ENCODE data around the gene TNFSF18.

The TNFSF18 gene
- long read RNA-seq, result 0 reads

DNA sequence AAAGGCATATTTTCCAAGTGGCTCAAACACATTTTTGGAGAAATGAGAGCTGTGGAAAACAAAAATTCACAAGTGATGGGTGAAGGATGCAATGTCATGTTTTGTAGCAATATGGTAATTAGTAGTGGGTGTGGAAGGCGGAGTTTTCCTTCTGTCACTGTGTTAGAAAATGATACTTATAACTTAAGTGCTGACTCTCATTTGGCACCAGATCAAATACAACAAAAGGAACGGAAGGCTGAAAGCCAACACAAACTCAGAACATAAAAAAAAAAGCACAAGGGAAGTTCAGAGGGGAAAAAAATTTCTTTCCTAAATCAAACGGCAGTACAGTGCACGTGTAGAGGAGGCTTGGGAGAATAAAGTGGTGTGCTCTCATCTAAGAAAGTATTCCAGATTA lies at the start of gene TNFSF18:
Gene TNFSF18, minus strand, starts transcription at position 77 of the 400 bp plus-strand sequence. Its CDS starts 45 bp downstream, at position 32.
- Histone ChIP-seq H3K27ac (replicated peaks) (no peak within 1 kb of the TSS), H3K4me3 (replicated peaks; ENCODE audit: insufficient read depth, low read length) (no peak within 1 kb of the TSS), H3K27me3 (ENCODE audit: insufficient read depth, poor library complexity, severe bottlenecking) (no peaks in the 10 kb centered on the region)
- no peak for DNase-seq (ENCODE audit: low read depth in 1 of 2, low spot score in 1 of 2)
- TF ChIP-seq CTCF (IDR thresholded peaks at IDR 0.05; ENCODE audit: insufficient read depth, low read length) (no peak), POLR2AphosphoS5 (IDR thresholded peaks at IDR 0.05; ENCODE audit: low read depth) (no peak), GABPA (IDR thresholded peaks at IDR 0.05; ENCODE audit: low read depth) (no peak), SPI1 (IDR thresholded peaks at IDR 0.05; ENCODE audit: borderline replicate concordance, low read depth) (no peak)

GRCh38 chr1:173099166-173099565 lies 48.4 kb upstream of the TNFSF18 start:
- Histone ChIP-seq H3K27me3 (ENCODE audit: insufficient read depth, poor library complexity, severe bottlenecking) (no peaks in the 10 kb centered on the region), H3K4me3 (replicated peaks; ENCODE audit: insufficient read depth, low read length) (no peak overlapping the region), H3K27ac (replicated peaks) (no peak overlapping the region)
- DNase-seq (ENCODE audit: low read depth in 1 of 2, low spot score in 1 of 2), result no peak
- TF ChIP-seq GABPA (IDR thresholded peaks at IDR 0.05; ENCODE audit: low read depth) (no peak), CTCF (IDR thresholded peaks at IDR 0.05; ENCODE audit: insufficient read depth, low read length) (no peak), SPI1 (IDR thresholded peaks at IDR 0.05; ENCODE audit: borderline replicate concordance, low read depth) (no peak), POLR2AphosphoS5 (IDR thresholded peaks at IDR 0.05; ENCODE audit: low read depth) (no peak)
- TF ChIP-seq, protein P1, sequence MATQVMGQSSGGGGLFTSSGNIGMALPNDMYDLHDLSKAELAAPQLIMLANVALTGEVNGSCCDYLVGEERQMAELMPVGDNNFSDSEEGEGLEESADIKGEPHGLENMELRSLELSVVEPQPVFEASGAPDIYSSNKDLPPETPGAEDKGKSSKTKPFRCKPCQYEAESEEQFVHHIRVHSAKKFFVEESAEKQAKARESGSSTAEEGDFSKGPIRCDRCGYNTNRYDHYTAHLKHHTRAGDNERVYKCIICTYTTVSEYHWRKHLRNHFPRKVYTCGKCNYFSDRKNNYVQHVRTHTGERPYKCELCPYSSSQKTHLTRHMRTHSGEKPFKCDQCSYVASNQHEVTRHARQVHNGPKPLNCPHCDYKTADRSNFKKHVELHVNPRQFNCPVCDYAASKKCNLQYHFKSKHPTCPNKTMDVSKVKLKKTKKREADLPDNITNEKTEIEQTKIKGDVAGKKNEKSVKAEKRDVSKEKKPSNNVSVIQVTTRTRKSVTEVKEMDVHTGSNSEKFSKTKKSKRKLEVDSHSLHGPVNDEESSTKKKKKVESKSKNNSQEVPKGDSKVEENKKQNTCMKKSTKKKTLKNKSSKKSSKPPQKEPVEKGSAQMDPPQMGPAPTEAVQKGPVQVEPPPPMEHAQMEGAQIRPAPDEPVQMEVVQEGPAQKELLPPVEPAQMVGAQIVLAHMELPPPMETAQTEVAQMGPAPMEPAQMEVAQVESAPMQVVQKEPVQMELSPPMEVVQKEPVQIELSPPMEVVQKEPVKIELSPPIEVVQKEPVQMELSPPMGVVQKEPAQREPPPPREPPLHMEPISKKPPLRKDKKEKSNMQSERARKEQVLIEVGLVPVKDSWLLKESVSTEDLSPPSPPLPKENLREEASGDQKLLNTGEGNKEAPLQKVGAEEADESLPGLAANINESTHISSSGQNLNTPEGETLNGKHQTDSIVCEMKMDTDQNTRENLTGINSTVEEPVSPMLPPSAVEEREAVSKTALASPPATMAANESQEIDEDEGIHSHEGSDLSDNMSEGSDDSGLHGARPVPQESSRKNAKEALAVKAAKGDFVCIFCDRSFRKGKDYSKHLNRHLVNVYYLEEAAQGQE (IDR thresholded peaks at IDR 0.05; ENCODE audit: insufficient replicate concordance, low read depth), result no peak

GRCh38 chr1:173098117-173098516 lies 47.4 kb upstream of the TNFSF18 start:
- no peak overlapping the region for H3K27ac ChIP-seq (replicated peaks)
- H3K27me3 ChIP-seq (ENCODE audit: insufficient read depth, poor library complexity, severe bottlenecking), result no peaks in the 10 kb centered on the region
- no peak overlapping the region for H3K4me3 ChIP-seq (replicated peaks; ENCODE audit: insufficient read depth, low read length)
- TF ChIP-seq SPI1 (IDR thresholded peaks at IDR 0.05; ENCODE audit: borderline replicate concordance, low read depth) (no peak), GABPA (IDR thresholded peaks at IDR 0.05; ENCODE audit: low read depth) (no peak), CTCF (IDR thresholded peaks at IDR 0.05; ENCODE audit: insufficient read depth, low read length) (no peak)
- TF ChIP-seq, protein P1 (IDR thresholded peaks at IDR 0.05; ENCODE audit: insufficient replicate concordance, low read depth), result no peak
- DNase-seq (ENCODE audit: low read depth in 1 of 2, low spot score in 1 of 2), result no peak

DNA sequence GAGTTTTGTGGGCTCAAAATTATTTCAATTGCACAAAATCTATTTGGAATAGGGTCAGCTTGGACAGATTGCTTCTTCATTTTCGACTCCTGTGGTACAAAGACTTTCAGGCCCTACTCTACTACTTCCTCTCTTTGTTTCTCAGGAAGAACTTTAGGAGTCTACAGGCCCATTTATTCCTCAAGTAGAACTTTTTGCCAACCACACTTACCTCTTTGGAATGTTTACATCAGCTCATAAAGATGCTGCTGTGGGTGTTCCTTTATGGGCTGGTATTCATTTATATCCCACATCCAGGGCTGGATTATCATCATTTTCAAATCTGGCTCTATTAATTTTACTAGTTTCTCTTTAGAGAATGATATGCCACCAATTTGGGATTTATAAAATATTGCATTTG lies 46.3 kb upstream of the TNFSF18 start:
- Histone ChIP-seq H3K4me3 (replicated peaks; ENCODE audit: insufficient read depth, low read length) (no peak overlapping the region), H3K27ac (replicated peaks) (no peak overlapping the region), H3K27me3 (ENCODE audit: insufficient read depth, poor library complexity, severe bottlenecking) (no peaks in the 10 kb centered on the region)
- TF ChIP-seq SPI1 (IDR thresholded peaks at IDR 0.05; ENCODE audit: borderline replicate concordance, low read depth) (no peak), POLR2AphosphoS5 (IDR thresholded peaks at IDR 0.05; ENCODE audit: low read depth) (no peak), GABPA (IDR thresholded peaks at IDR 0.05; ENCODE audit: low read depth) (no peak), CTCF (IDR thresholded peaks at IDR 0.05; ENCODE audit: insufficient read depth, low read length) (no peak)
- TF ChIP-seq, protein P1 (IDR thresholded peaks at IDR 0.05; ENCODE audit: insufficient replicate concordance, low read depth), result no peak
- DNase-seq (ENCODE audit: low read depth in 1 of 2, low spot score in 1 of 2), result no peak

All from HL-60 (cell line).